Activated naive CD4-positive, alpha-beta T cell (primary cell): Measurements from ENCODE around the gene OR8D1.

Experiments
- DNase-seq, 4 experiments: peaks; one replicate each; lab custom pipeline; 2025; lab: John Stamatoyannopoulos, UW

Gene OR8D1

GRCh38 chr11:124313849-124314248, at the start of gene OR8D1:
Gene OR8D1 (minus strand): TSS chr11:124313949. CDS start chr11:124310766, 3,183 bp downstream.
- DNase-seq = no peak

- no peak for DNase-seq
Measured at GRCh38 chr11:124359566-124359965, 45.8 kb upstream of the OR8D1 start.

- no peak for DNase-seq
Measured at GRCh38 chr11:124346311-124346955, 32.7 kb upstream of the OR8D1 start.

DNA sequence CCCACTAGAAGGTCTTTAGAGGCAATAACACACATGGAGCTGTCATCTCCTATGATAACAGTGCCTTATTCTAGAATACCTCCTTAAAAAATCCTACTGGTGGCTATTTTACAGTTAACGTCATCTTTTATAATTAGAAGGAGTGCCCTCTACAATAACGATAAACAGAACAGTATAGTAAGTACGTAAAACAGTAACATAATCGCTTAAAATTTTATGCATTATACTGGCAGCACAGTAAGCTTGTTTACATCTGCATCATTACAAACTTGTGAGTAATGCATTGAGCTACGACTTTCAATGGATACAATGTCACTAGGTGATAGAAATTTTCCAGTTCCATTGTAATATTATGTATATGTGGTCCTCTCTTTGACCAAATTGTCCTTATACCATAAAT, 30.6 kb upstream of the OR8D1 start:
- no peak for DNase-seq

GRCh38 chr11:124340142-124340447, 26.3 kb upstream of the OR8D1 start:
- no peak for DNase-seq

- no peak for DNase-seq
Measured at GRCh38 chr11:124339396-124340141, 25.8 kb upstream of the OR8D1 start.

DNA sequence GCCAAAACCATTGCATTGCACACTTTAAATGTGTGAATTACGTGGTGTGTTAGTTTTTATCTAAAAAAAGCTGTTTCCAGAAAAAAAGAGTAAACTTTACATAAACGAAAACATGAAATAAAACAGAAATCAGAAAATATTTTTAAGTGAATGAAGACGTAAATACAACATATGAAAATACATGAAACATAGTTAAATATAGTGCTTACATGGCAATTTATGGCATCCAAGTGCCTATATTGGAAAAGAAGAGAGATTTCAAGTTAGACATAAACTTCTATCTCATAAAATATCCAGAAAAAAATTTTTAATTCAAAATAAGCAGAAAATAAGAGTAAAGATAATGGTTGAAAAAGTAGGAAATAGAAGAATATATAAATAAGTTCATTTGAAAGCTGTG, 18.1 kb upstream of the OR8D1 start:
- DNase-seq = no peak

DNA sequence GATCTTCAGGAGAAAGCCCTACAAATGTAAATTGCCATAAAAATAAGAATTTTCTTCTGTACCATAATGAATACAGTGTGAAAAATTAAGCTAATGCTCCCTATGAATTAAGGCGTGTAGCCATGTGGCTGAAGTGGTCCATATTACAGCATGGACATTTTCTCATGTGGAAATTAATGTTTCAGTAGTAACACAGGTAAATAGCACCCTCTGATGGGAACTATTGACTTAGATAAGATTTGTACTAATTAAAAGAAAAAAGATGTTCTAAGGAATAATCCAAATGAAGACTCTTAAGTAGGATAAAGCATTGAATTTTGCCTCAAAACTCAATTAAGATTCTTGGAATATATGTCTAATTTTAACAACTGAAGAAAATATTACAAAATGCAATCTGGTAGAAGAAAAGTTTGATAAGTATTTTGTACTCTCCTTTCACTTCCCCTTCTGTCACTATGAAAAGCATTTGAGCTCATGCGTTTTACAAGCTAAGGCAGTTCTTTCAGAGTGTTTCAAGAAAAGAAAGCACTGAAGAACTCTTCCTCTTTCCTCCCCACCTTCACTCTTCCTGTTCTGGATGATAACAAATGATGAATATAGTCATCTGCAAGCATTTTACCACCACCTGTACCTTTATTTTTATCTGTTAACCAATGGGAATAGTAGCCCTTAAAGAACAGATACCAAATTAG, 16.2 kb upstream of the OR8D1 start:
- no peak for DNase-seq

GRCh38 chr11:124327775-124328174, 14.0 kb upstream of the OR8D1 start:
- no peak for DNase-seq

GRCh38 chr11:124322356-124322755, 8.6 kb upstream of the OR8D1 start:
- no peak for DNase-seq

DNA sequence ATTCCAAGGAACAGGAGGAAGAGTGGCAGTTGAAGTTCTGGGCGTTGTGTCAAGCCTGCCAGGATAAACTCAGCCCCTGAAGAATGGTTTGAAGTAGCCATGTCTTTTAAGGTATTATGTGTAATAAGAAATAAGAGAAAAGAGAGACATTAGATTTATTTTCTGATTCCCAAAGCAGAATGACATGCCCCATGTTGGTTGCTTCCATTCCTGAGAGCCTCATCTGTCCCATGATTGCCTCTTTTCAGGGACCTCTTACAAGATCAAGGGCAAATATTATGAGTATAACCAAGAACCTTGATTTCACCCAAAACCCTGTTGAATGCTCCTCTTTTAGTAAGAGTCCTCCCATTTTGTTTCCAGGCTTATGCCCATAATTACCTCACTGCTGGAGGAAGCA, 6.3 kb upstream of the OR8D1 start, which contains the start of gene OR8D2:
Gene OR8D2 (minus strand): TSS at position 101 of the 400 bp plus-strand sequence. CDS start 0 bp downstream, at position 101.
- no peak for DNase-seq

DNA sequence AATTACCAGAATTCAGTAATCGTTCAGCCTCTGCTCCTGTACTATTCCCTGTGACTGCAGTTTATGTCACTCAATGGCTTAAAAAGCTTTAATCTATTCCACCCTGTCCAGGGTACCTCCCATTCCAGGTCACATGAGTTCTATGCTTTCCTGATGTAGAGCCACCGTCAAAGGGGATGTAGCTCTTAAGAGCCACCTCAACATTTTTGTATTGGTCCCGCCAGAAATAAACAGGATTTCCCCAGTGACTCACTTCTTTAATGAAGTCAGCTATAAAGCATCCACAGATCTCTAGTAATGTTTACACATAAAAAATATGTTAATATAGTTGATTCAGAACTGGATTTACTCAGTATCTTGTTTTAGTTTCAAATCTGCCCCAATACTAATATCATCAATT, 1.3 kb upstream of the OR8D1 start:
- DNase-seq = no peak

DNA sequence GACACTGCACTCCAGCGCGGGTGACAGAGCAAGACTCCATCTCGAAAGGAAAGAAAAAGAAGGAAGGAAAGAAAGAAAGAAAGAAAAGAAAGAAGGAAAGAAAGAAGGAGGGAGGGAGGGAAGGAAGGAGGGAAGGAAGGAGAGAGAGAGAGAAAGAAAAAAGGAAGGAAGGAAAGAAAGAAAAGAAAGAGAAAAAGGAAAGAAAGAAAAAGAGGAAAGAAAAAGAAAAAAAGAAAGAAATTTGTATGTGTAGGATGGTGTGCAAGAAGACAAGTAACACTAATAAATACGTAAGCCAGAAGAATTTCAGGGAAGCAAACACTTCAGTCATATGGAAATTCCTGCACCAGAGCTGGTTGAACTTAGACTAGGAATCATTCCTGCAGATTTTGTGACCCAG, 618 bp downstream of the OR8D1 start:
- no peak for DNase-seq

- no peak for DNase-seq
Measured at GRCh38 chr11:124311670-124312069, 2.1 kb downstream of the OR8D1 start.

DNA sequence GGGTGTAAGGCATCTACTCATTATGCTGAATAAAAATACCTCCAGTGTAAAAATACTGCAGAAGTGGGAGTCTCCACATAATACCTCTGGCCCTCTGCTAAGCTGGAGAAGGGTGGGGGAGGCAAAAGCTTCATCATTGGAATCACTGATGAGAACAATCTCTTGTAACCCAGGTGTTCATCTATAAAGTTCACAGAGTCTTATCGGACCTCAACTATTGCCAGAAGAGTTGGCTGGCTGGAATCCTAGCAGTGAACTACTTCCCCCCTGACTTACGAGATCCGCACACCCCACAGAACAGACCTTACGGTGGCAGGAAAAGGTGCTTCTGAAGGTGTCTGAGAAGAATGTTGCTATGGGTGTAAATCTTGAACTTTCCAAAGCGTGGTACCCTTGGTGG, 2.5 kb downstream of the OR8D1 start:
- no peak for DNase-seq

DNA sequence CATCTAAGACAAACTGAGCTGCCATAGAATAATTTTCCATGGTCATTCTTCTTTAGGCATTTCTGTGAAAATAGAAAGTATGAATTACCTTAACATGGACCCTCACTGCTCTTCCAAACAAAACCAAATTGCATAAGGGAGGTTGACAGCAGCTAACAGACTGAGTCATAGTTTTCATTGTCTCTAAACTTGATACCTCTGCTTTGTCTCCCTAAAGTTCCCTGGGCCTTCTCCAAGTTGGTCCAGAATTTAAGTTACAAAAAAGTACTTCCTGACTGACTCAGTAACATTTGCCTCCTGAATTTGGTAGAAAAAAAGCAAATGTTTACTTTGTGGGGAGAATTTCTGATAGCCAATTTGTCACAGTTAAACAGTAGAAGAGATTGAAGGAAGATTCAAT, 3.0 kb downstream of the OR8D1 start:
- no peak for DNase-seq

GRCh38 chr11:124307093-124307492, 6.7 kb downstream of the OR8D1 start:
- no peak for DNase-seq

DNA sequence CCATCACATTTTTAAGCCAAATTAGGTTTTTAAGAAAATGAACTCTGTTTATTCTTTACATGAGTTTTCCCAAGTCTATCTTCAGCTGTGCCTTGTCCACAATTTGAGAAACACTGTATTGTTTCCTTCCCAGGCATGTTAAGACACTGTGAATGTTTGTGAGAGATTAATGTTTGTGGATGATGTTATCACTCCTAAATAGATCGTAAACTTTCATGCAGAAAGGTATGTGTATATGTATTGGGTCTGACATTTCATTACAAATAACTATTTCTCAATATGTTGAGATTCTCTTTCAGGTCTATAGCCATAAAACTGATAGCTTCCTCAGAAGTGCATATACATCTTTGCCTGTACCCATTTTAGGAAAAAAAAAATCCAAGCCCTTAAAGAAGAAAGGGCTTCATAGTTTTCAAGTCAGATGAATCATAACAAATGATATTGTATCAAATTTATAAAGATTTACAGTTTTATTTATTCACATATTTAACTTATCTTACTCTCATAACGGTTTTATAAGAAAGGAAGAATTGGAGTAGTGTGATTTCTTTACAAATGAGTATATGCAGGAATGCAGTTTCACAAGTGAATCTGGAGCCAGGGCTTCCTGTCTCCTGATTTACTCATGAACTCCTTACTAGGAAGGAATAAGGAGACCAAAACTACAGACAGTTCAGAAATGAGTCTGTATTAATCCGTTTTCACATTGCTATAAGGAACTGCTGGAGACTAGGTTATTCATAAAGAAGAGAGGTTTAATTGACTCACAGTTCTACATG, 11.2 kb downstream of the OR8D1 start:
- no peak for DNase-seq

DNA sequence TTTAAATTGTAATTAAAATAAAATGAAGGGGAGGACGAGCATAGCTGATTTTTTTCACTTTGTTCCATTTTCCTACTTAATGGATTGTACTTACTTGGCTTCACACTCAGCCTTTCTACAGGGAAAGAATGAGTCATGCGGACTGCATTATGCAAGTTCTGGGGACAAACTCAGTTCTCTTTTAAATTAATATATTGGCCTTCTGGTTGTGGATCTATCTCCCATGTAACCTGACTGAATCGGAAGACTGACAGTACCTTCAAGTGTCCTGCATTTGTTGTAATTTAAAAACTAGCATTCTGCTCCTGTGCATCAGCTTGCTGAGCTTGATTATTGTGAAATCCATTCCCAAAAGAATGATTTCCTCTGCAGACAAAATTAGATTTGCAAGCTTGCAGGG, 12.2 kb downstream of the OR8D1 start:
- no peak for DNase-seq

DNA sequence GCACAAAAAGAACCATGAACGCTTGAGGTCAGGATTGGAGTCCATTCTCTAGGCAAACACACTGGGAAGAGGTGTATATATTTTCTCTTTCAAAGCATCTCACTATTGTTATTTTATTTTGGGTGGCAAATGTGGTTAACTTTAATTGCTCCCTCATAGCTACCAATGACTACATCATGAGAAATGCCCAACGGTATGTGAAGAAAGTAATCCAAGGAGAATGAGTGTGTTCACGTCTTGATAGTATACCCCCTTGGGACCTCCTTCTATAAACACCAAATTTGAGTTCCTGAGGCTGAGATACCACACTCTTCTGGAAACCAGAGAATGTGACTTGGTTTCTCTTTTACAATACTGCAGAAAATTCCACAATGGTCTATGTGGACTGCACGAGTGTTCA, 15.8 kb downstream of the OR8D1 start:
- DNase-seq = no peak

DNA sequence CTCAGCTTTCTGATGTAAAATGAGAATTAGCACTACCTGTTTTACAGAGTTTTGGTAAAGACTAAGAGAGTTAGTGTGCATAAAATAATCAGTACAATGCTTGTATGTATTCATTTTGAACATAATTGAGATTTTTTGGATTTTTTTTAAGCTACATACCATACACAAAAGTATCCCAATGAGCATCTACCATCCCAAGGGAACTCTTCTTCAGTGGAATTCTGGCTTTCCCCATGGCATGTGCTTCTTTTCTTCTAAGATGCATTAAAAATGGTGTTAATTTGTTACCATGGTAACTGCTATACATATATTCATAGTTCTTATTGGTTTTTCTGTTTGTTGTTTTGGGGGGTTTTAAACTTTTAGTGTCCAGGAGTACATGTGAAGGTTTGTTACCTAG, 17.7 kb downstream of the OR8D1 start:
- no peak for DNase-seq

GRCh38 chr11:124294687-124295086, 19.1 kb downstream of the OR8D1 start:
- no peak for DNase-seq
